NCI-H2227 (cell line): ENCODE measurements around the gene TBC1D30.
"Not testable (repeated sequence)": the region's sequence is repeated elsewhere in the genome, so short reads cannot be mapped to it uniquely, and the experiment has no call there.

ENCODE experiments used
- DNase-seq: peaks from one replicate; lab custom pipeline; 2025; ENCODE audit not compliant: unreplicated experiment; lab: John Stamatoyannopoulos, UW

Gene TBC1D30, protein sequence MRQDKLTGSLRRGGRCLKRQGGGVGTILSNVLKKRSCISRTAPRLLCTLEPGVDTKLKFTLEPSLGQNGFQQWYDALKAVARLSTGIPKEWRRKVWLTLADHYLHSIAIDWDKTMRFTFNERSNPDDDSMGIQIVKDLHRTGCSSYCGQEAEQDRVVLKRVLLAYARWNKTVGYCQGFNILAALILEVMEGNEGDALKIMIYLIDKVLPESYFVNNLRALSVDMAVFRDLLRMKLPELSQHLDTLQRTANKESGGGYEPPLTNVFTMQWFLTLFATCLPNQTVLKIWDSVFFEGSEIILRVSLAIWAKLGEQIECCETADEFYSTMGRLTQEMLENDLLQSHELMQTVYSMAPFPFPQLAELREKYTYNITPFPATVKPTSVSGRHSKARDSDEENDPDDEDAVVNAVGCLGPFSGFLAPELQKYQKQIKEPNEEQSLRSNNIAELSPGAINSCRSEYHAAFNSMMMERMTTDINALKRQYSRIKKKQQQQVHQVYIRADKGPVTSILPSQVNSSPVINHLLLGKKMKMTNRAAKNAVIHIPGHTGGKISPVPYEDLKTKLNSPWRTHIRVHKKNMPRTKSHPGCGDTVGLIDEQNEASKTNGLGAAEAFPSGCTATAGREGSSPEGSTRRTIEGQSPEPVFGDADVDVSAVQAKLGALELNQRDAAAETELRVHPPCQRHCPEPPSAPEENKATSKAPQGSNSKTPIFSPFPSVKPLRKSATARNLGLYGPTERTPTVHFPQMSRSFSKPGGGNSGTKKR

DNA sequence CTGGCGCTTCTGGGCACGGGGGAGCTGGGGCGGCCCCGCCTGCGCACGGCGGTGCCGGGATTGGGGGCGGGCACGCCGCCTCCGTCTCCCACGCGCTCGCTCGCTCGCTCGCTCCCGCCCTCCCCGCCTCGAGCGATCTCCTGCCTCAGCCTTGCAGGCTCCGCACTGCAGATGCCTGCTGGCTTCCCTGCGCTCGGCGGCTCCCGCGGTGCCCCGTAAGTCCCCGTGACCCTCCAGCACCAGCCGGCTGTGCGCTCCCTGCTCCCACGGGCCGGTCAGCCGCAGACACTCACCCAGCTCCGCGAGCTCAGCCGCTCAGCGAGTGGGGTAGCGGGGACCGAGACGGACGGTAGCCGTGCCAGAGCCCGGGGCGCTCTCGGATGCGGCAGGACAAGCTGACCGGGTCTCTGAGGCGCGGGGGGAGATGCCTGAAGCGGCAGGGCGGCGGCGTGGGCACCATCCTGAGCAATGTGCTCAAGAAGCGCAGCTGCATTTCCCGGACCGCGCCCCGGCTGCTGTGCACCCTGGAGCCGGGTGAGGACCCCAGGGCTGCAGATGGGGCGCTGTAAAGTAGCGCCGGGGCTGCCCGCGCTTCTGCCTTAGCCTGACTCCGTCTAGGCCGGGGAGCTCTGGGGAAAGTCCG lies at the start of gene TBC1D30:
Gene TBC1D30, plus strand, starts transcription at position 148 of the 643 bp plus-strand sequence. Its CDS starts 233 bp downstream, at position 381.
- peak; percentile 92 for DNase-seq

DNA sequence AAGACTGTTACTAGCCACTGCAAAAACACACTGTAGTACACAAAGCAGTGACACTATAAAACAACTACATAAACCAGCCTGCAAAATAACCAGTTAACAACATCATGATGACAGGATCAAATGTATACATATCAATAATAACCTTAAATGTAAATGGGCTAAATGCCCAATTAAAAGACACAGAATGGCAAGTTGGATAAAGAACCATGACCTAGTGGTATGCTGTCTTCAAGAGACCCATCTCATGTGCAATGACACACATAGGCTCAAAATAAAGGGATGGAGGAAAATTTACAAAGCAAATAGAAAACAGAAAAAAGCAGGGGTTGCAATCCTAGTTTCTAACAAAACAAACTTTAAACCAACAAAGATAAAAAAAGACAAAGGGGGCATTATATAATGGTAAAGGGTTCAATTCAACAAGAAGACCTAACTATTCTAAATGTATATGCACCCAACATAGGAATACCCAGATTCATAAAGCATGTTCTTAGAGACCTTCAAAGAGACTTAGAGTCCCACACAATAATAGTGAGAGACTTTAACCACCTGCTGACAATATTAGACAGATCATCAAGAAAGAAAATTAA lies 49.2 kb upstream of the TBC1D30 start:
- DNase-seq, result not testable (repeated sequence)

DNA sequence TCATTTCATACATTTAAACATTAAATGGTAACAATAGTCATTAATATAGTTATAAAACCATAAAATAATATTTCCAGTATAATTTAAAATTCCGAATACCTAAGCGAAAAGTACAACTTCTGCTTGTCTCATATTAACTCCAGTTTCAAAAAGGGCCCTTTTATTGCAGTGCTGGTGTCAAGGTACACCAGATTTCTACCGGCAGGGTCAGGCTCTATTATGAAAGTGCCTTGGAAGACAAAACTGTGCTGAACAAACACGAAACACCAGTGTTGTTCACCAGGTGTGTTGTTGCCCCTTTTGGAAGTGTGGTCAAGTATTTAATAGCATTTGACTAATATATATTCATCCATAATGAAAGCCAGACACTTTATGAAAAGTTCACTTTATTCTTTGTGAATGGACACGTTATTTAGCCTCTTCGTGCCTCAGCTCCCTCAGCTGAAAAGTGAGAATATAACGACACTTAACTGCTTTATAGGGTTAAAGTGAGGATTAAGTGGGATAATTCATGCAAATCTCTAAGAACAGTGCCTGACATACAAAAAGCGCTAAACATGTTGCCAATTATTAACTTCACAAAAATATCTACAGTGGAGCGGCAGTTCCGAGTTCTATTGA lies 45.0 kb upstream of the TBC1D30 start:
- DNase-seq, result no peak

DNA sequence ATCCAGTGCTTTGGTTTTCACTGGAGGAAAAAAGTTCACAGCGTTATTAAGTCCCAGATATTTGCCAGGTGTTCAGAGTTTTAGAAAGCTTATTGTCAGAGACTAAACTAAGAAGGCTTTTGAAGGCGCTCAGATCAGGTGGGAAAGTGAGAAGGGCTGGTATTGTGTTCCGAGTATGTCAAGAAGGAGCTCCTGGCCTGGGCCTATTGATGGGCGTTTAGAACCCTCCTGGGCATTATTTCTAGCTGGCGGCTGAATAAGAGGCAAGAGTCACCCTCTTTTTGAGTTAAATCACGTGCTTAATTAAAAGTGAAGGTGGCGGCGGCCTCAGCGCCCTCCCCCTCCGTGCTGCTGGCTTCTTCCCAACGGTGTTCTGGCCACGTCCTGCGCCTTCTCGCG lies 44.3 kb upstream of the TBC1D30 start:
- no peak for DNase-seq

DNA sequence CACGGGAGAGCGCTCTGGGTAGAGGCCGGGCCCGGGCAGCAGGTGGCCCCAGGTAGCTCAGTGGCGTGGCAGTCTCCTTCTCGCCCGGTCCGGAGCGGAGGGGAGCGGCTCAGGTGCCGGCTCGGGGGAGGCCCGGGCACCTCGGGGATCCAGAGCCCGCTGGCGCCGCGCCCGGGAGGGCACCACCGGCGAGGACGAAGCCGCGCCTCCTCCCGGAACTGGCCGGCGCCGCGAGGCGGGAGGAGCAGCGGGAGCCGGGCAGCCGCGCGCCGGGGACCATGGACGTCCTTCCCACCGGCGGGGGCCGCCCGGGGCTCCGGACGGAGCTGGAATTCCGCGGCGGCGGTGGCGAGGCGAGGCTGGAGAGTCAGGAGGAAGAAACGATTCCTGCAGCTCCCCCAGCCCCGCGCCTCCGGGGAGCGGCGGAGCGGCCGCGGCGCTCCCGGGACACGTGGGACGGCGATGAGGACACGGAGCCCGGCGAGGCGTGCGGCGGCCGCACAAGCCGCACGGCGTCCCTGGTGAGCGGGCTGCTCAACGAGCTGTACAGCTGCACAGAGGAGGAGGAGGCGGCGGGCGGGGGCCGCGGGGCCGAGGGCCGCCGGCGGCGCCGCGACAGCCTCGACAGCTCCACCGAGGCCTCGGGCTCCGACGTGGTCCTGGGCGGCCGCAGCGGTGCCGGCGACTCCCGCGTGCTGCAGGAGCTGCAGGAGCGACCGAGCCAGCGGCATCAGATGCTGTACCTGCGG lies 43.7 kb upstream of the TBC1D30 start:
- DNase-seq, result peak; percentile 72

DNA sequence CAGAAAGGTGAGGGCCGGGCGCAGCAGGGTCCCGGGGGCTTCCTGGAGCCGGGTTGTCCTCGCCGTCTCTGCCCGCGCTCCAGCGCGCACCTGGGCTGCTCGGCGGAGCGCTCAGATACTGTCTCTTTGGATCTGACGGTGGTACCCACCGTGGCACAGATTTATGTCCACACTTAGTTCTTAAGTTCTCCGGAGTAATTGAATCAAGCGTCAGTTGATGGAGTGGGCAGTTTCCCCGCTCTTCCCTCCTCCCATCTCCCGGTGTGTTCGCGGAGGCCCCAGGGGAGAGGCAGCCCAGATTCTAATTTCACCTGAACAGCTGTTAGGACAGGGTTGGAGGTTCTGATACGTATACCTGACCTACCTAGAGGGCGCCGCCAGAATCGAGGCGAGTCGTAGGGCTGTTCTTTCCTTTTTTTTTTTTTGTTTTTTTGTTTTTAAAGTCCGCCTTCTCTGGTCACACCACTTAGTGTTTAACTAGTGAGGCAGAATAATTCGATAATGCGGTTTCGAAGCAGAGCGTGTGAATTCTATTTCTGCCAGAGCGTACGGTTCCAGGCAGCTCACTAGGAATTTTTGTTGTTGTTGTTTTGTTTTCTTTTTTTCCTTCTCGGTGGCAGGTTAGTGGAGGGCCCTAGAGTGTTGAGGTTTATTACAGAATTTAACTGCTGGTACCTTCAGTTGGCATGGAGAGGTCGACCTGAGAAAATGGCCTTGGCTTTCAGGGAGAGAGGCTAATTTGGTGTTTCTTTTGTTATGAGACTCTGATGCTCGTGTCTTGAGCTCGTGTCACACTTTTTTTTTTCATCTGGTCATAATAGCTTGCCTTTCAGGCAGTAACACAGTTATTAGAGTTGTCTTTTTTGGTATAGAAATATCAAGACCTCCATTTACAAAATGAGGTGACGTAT lies 42.9 kb upstream of the TBC1D30 start:
- DNase-seq, result peak; percentile 53

DNA sequence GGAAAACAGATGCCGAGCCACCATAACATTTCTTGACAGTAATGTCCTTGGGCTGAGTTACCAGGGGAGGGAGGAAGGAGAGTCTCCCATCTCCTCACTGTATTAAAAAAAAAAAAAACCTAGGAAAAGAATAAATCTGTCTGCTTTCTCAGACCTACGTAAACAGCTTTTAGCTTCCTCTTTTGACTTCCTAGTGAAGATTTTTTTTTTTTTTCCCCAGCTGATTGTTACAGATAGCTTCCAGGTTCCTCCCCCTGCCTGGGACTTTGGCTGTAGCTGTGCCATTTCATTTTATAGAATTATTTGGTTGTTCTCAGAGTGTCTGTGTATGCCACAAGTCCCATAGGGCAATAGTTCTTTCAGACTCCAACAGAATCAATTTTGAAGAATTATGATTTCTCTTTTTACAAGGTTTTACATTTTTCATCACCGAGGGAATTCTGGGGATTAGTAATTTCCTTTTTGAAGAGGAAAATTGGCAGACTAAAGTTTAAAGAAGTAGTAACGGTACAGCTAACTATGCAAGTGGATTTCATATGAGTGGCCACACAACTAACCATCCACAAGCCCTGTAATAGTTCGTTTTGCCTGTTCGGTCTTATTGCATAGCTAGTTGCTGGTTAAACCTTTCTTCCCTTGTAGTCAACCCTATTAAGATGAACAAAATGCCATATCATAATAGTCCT lies 42.1 kb upstream of the TBC1D30 start:
- DNase-seq, result no peak

DNA sequence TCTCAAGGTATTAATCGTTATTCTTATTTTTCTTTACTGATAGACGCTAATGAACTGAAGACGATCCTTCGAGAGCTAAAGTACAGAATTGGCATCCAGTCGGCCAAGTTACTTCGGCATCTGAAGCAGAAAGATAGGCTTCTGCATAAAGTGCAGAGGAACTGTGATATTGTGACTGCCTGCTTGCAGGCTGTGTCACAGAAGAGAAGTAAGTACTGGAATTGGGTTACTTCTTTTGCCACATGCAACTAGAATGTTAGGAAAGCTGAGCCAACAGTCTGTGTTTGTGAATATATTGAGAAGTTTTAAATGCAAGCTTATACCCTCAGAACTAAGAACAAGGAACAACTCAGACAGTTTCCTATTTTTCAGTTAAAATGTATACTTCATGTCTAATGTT lies 38.6 kb upstream of the TBC1D30 start:
- DNase-seq, result no peak

DNA sequence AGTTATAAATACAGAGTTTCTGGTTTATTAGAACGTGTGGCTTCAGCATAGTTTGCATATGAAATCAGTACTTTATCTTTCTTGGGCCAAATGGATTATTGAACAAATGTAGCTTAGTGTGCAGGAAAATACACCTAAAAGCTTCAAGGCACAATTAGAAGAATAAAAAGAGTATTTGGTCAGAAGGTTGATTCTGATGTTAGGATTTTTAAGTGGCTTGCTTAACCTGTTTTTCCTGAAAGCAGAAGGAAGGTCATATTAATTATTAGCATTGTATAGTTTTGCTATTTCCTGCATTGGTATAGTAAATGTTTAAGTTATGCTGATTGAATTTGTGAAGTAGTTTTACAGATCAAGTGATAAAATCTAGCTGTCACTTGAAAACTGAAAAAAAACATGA lies 34.3 kb upstream of the TBC1D30 start:
- no peak for DNase-seq

DNA sequence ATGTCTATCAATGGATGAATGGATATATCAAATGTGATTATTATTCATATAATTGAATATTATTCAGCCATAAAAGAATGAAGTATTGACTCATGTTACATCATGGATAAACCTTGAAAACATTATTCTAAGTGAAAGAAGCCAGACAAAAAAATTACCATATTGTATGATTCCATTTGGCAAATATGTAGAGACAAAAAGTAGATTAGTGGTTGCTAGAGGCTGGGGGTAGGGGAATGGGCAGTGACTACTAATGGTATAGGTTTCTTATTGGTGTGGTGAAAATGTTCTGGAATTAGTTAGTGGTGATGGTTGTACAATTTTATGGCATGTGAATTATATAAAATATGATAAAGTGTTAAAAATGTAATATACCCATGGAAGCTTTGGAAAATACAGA lies 33.4 kb upstream of the TBC1D30 start:
- no peak for DNase-seq

DNA sequence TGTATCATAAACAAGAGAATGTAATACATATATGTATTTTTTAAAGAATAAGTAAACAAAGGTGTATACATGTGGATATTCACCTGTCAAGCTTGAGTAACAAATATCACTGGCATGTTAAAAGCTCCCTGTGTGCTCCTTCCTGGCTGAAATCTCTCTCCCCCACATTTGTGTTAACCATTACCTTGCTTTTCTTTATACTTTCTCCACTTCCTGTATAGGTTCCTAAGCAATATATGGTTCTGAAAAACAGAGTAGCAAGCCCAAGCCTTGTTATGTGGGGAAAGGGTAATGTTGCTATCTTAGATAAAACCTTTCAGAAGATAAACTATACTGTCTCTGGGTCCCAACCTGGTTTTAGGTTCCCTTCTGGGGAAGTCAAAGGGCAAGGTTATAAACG lies 32.3 kb upstream of the TBC1D30 start:
- DNase-seq, result no peak

DNA sequence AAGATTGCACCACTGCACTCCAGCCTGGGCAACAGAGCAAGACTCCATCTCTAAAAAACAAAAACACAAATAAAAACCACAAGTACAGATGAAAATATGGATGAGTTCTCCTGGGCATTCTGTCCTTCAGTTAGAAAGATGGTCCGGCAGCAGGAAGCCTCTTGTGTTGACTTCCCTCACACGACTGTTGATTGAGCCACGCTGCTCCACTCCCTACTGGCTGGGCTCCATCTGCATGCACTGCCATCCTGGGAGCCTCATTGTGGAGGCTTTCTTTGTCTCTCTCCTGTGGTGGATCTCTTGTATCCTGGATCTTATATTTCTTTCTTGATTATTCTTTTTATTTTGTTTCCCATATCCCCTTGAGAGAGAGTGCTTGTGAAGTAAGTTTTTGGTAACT lies 30.8 kb upstream of the TBC1D30 start:
- DNase-seq, result no peak

DNA sequence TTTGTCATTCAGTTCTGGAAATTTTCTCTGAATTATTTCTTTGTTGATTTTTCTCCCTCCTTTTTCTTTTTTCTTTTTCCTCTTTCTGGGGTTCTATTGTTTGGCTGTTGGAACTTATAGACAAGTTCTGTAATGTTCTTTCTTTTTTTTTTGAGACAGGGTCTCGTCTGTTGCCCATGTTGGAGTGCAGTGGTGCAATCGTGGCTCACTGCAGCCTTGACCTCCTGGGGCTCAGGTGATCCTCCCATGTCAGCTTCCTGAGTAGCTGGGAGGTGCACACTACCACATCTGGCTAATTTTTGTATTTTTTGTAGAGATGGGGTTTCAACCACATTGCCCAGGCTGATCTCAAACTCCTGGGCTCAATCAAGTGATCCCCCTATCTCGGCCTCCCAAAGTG lies 30.1 kb upstream of the TBC1D30 start:
- no peak for DNase-seq

DNA sequence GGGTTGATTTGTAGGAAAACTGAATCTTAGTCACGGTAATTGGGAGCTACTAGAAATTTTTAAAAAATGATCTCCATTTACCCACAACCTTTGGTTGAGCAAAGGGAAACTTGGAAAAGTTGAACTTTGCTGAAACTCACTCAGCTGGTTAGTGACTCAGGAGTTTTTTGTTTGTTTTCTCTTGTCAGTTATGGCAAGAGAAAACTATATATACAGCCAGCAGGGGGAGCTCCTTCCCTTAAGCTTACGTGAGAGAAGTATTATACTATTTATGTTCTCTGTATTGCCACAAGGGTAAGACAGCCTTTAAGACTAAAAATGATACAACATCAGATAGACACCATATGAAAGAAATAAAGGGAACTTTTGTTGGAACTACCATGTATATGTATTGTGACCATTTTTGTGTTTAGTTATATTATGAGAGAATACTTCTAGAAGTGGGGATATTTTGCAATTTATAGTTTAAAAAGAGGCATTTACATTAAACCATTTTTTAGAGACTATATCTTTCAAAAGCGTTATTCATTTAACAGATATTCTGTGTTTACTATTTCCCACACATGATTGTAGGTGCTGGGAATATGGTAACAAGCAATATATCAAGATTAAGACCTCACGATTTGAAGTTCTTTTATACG lies 28.1 kb upstream of the TBC1D30 start:
- peak; percentile 86 for DNase-seq

DNA sequence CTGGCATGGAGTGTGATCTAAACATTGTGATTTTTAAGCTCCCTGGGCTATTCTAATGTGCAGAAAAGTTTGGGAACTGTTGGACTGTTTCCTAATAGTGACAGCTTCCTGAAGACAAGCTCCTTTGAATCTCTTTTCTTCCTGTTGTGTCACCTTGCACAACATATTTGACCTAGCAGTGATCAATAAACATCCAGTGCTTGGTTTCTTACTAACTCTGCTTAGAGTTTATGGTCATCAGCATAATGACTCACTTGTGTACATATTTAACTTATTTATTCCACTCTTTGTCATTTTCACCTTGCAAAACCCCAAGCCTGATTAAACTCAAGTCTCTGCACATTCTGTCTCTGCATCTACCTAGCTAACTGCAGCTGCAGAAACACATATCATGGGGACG lies 27.3 kb upstream of the TBC1D30 start:
- no peak for DNase-seq

DNA sequence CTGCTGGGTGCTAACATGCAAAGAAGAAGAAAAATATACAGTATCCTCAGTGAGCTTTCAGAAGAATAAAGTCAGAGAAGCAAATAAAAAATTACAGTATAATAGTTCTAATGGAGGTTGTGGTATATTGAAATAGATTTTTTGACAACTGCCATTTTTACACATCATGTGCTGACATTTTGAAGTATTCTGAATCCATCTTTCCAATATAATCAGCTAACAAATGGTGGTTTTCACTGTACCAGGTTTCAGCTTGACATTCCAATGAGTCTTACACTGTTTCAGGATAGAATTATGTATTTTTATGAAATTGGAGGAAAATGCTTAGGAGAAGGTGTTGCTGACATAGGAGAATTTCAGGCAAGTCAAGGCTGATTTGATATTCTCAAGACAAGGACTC lies 26.3 kb upstream of the TBC1D30 start:
- no peak for DNase-seq

DNA sequence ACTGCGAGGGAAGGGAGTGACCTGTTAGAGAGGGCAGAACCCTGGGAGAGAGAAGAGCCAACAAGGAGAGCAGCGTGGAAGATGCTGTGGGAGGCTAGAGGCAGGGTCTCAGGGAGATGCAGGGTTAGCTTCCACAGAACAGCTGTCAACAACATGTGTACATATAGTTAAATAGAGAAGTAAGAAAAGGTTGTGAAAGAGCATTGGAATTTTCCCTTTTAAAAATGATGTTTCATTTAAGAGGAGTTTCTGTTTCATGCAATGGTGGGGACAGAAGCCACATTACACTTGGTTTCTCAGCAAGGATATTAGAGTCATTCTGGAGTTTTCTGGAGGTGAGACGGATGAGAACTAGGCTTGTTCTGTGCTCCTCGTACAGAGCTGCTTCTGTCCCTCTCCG lies 23.8 kb upstream of the TBC1D30 start:
- DNase-seq, result no peak

DNA sequence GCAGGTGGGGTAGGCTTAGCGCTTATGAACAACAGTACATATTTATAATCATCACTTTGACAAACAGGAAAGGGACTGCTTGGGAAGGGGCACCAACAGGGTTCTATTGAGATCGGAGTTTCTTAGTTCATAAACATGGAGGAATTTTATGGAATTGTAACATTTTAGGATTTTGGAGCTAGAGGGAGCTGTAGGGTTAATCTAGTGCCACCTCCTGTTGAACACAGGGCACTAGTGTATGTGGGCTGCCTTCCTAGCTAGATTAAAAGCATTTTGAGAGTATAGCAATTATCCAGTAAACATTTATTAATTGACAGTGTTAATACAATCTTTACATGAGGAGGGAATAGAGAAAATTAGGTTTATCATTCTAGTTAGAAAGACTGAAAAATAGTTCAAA lies 23.1 kb upstream of the TBC1D30 start:
- peak; percentile 4 for DNase-seq
